Brain microvascular endothelial cell (primary cell): Measurements from ENCODE around the gene UQCR11.

Experiments
- DNase-seq: peaks from one replicate; pipeline ENCODE4 v3.0.0-alpha.2; 2020
- H3K27ac ChIP-seq: fragments of 250-450 bp; sonication (Bioruptor Pico); 2 replicates; pipeline ENCODE4 v1.5.1; 2020; ENCODE audit warnings: mild to moderate bottlenecking, moderate library complexity
- H3K27me3 ChIP-seq: fragments of 250-450 bp; sonication (Bioruptor Pico); replicated peaks from 2 replicates; pipeline ENCODE4 v1.5.1; 2020; ENCODE audit warnings: mild to moderate bottlenecking
- H3K36me3 ChIP-seq: fragments of 250-450 bp; sonication (Bioruptor Pico); replicated peaks from 2 replicates; pipeline ENCODE4 v1.5.1; 2020; ENCODE audit warnings: mild to moderate bottlenecking
- H3K4me3 ChIP-seq: 2 replicates; pipeline ENCODE4 v1.5.1; 2011; ENCODE audit warnings: low read depth, mild to moderate bottlenecking, control low read depth, low read length, moderate library complexity
- in situ Hi-C: cut with HindIII; loops from 2 replicates; pipeline ENCODE4 v1.10.0; 2017; ENCODE audit warnings: low sequenced_read_pairs, low pct_ligation_motif_present
- TF ChIP-seq, protein P1 (sequence below): IDR thresholded peaks from 2 replicates; pipeline ENCODE4 v1.5.1; 2011; ENCODE audit warnings: low read depth, mild to moderate bottlenecking, moderate library complexity, low read length, control low read depth, inconsistent platforms; ENCODE audit errors: missing control alignments

The UQCR11 gene

DNA sequence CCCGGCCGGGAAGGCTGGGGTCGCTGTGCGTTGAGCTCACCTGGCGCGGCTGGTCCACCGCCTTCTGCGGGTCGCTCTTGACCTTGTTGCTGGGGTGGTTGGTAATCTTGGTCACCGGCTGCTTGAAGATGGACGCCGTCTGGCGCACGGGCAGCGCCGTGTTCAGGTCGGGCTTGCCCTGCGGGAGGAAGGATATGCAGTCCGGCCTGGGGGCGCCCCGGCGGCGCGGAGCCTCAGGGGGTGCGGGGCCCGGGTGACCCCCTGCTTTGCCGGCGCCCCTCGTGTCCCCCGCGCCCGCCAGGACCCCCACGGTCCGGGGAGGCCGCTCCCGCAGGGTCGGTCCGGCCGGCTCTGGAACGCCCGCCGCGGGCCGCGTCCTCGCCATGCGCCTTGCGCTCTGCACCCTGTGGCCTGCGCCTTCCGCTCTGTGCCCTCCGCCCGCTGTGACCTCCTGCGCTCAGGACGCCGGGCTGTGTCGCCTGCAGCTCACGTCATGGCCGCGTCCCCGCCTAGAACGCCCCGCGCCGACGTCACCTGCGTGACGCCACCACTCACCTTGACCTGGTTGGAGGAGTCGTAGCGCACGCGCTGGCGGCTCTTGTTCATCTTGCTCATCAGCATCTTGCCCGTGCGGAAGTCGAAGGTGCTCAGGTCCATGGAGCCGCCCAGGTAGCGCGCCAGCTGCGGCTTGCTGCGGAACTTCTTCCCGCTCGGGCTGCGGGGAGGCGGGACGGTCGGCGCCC lies 20.6 kb downstream of the UQCR11 start:
- H3K27me3 ChIP-seq = no peaks in the 10 kb centered on the region
- no peak overlapping the region for H3K4me3 ChIP-seq
- H3K36me3 ChIP-seq = peaks cover 44% of the 10 kb centered on the region
- H3K27ac ChIP-seq = no peak overlapping the region
- TF ChIP-seq, protein P1, sequence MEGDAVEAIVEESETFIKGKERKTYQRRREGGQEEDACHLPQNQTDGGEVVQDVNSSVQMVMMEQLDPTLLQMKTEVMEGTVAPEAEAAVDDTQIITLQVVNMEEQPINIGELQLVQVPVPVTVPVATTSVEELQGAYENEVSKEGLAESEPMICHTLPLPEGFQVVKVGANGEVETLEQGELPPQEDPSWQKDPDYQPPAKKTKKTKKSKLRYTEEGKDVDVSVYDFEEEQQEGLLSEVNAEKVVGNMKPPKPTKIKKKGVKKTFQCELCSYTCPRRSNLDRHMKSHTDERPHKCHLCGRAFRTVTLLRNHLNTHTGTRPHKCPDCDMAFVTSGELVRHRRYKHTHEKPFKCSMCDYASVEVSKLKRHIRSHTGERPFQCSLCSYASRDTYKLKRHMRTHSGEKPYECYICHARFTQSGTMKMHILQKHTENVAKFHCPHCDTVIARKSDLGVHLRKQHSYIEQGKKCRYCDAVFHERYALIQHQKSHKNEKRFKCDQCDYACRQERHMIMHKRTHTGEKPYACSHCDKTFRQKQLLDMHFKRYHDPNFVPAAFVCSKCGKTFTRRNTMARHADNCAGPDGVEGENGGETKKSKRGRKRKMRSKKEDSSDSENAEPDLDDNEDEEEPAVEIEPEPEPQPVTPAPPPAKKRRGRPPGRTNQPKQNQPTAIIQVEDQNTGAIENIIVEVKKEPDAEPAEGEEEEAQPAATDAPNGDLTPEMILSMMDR = no peak
- in situ Hi-C loops = no loop called here
- no peak for DNase-seq

DNA sequence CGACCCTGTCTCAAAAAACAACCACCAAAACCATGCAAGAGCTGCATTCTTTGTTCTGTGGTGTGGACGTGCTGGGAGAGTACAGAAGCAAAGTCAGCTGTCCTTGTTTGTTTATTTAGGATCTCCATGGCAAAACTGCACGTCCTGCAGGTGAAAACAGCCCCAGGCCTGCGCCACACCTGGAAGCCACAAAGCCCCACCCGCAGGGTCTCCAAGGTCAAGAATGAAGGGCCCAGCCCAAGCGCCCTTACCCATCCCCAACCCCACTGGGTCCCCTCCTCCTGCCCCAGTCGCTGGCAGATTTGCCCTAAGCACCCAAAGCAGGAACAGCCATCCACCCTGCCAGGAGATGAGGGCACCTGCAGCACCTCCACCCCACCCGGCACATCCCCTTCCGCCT lies 23.1 kb downstream of the UQCR11 start:
- H3K36me3 ChIP-seq = peaks cover 49% of the 10 kb centered on the region

DNA sequence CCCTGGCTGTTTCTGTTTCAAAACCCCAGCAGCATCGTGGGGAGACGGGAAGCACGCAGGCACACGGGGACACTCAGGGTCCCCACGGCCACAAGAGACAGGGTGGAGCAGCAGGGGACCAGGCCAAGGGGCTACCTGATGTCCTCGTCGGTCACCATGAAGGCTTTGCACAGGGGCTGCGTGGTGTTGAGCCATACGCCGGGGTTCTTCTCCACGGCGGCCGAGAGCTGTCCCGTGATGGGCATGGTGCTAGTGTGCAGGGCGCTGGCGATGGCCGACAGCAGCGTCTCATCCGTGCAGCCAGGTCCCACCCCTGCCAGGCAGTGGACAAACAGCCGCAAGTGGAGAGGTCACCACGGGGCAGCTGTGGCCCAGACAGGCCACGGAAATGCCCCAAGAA lies 24.3 kb downstream of the UQCR11 start:
- no peak overlapping the region for H3K27ac ChIP-seq
- no peak for DNase-seq
- H3K4me3 ChIP-seq = no peak overlapping the region
- TF ChIP-seq, protein P1 = no peak
- peaks cover 53% of the 10 kb centered on the region for H3K36me3 ChIP-seq
- H3K27me3 ChIP-seq = no peaks in the 10 kb centered on the region
- in situ Hi-C loops = no loop called here

More for the DNA sequence above, 23.1 kb downstream of the UQCR11 start:
- TF ChIP-seq, protein P1 = no peak
- H3K27ac ChIP-seq = no peak overlapping the region
- no peak overlapping the region for H3K4me3 ChIP-seq
- in situ Hi-C loops = no loop called here
- H3K27me3 ChIP-seq = no peaks in the 10 kb centered on the region
- DNase-seq = no peak

DNA sequence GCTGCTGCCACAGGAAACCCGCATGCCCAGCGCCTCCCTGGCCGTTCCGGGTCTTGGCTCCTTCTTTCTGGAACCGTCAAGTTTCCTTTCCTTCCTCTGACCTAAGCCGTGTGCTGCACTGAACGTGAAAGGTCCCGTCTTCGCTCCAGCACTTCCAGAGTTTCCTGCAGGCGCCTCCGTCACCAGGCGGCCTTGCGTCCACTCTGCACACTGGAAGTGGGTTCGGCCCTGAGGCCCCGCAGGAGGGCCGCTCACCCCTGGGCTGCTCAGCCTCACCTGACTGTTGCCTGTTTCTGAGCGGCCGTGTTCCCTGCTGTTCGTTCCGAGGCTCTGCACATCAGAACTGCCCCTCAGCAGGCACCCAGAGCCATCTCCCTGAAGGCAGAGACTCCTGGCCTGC lies 24.9 kb downstream of the UQCR11 start:
- peaks cover 49% of the 10 kb centered on the region for H3K36me3 ChIP-seq
- TF ChIP-seq, protein P1 = no peak
- no peak for DNase-seq
- no peak overlapping the region for H3K4me3 ChIP-seq
- in situ Hi-C loops = no loop called here
- H3K27me3 ChIP-seq = no peaks in the 10 kb centered on the region
- no peak overlapping the region for H3K27ac ChIP-seq

- H3K36me3 ChIP-seq = peaks cover 42% of the 10 kb centered on the region
- H3K27ac ChIP-seq = no peak overlapping the region
- TF ChIP-seq, protein P1 = no peak
- in situ Hi-C loops = no loop called here
- no peak overlapping the region for H3K4me3 ChIP-seq
- no peak for DNase-seq
- H3K27me3 ChIP-seq = no peaks in the 10 kb centered on the region
Measured at GRCh38 chr19:1579222-1579621, 26.0 kb downstream of the UQCR11 start.

GRCh38 chr19:1577929-1578618 lies 27.2 kb downstream of the UQCR11 start:
- no peak for DNase-seq
- TF ChIP-seq, protein P1 = no peak
- in situ Hi-C loops = no loop called here

More at GRCh38 chr19:1577929-1578618, 27.2 kb downstream of the UQCR11 start:
- H3K27ac ChIP-seq = no peak overlapping the region
- H3K4me3 ChIP-seq = no peak overlapping the region
- no peaks in the 10 kb centered on the region for H3K27me3 ChIP-seq
- peaks cover 34% of the 10 kb centered on the region for H3K36me3 ChIP-seq
